Ectodermal cell (in vitro differentiated cells): Measurements from ENCODE around the gene SP3. TPM values are rescaled to one million over a fixed set of nuclear protein-coding genes. Genes with fewer than 3 reads are reported as not detected.
A peak's percentile ranks its signal among the peaks of the same experiment; 100 is the strongest.

ENCODE experiments used
- H3K27ac ChIP-seq: 2 replicates; pipeline ENCODE4 v1.7.0; 2013; ENCODE audit warnings: mild to moderate bottlenecking, low read depth, low read length; ENCODE audit not compliant: insufficient read depth, poor library complexity, severe bottlenecking
- H3K27me3 ChIP-seq: 2 replicates; pipeline ENCODE4 v1.7.0; 2013; ENCODE audit warnings: mild to moderate bottlenecking, low read length; ENCODE audit not compliant: insufficient read depth, control insufficient read depth, poor library complexity, severe bottlenecking
- H3K36me3 ChIP-seq: one replicate; pipeline ENCODE4 v1.7.0; 2013; ENCODE audit warnings: low read length; ENCODE audit not compliant: control insufficient read depth, insufficient read depth
- H3K4me1 ChIP-seq: one replicate; pipeline ENCODE4 v1.7.0; 2013; ENCODE audit warnings: low read length; ENCODE audit not compliant: control insufficient read depth, insufficient read depth
- H3K4me3 ChIP-seq: 2 replicates; pipeline ENCODE4 v1.7.0; 2013; ENCODE audit warnings: low read depth, low read length, control low read depth; ENCODE audit not compliant: insufficient read depth
- H3K9me3 ChIP-seq: 2 replicates; pipeline ENCODE4 v1.7.0; 2013; ENCODE audit warnings: mild to moderate bottlenecking, low read length, moderate library complexity; ENCODE audit not compliant: control insufficient read depth
- WGBS, 2 experiments: methylation state at CpG; one replicate each; pipeline ENCODE4 v1.1.7; 2013; ENCODE audit warnings: missing lambda C conversion rate in 2 of 2; 5-methylcytosine and 5-hydroxymethylcytosine counted together
- polyA plus RNA-seq, 4 experiments: library from polyadenylated mRNA; stranded (reverse); fragments of 50-300 nt; gene quantifications; one replicate each; pipeline ENCODE4 v1.2.3, GENCODE V29; 2013

Gene SP3
- 111 TPM for polyA plus RNA-seq (2013, experiment 1 of 4)
- polyA plus RNA-seq (2013, experiment 2 of 4), result 107 TPM
- polyA plus RNA-seq (2013, experiment 3 of 4), result 89.4 TPM
- 94.7 TPM for polyA plus RNA-seq (2013, experiment 4 of 4)

DNA sequence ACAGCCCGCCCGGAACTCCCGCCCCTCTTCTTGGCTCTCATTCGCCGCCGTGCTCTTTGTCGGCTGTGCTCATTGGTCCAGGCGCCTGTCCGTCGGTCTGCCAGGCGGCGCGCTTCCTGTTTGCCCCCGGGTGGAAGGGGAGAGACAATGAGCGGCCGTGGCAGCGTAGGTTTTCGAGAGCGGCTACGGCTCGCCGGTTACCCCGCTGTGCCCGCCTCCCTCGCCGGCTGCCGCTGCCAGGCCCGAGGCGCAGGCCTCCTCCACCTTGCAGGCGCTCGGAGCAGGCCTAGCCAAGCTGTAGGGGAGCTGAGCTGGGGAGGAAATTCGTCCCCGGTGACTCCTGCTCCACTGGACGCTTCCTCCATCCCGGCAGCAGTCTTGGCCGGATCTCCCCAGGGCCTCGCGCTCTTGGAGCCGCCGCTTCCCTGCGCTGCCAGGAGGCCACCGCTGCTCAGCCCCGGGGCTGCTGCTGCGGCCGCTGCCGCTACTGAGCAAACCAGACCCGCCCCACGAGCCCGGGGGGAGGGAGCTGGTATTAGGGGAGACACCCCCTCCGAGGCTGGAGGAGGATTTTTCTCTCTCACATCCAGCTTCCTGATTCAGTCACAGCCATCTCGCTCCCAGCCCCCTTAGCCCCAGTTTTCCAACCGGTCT, at the start of gene SP3:
Gene SP3 (minus strand): TSS at position 2 of the 654 bp plus-strand sequence. CDS start 202 bp downstream, outside the sequence.
- H3K4me3 ChIP-seq, result peak within 1 kb of the TSS; percentile 100

DNA sequence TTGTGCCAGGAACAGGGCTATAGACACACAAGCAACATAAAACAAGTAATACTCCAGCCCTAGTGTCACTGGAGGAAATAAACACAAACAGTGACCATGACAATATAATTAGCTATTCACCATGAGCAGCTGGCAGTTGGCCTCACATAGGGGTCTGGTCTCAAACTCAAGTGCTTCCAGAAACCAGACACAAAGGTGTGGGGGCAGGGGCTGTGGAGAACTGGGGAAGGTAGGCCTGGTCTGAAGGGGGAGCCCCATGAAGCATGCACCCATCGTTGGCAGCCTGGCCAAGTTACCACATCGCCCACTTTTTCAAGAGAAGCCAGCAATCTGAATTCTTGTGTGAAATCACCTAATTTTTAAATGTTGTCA, 49.5 kb upstream of the SP3 start:
- H3K36me3 ChIP-seq, result no peaks in the 10 kb centered on the region
- H3K4me3 ChIP-seq, result no peak overlapping the region
- H3K4me1 ChIP-seq, result peaks cover 14% of the 10 kb centered on the region
- H3K27ac ChIP-seq, result no peak overlapping the region
- 80 to 84% methylated on average over 2 of the region's 2 CpGs for WGBS, 2 experiments
- H3K27me3 ChIP-seq, result peaks cover 8% of the 10 kb centered on the region
- H3K9me3 ChIP-seq, result no peaks in the 10 kb centered on the region

More for the DNA sequence above, at the start of gene SP3:
- no peaks in the 10 kb centered on the region for H3K9me3 ChIP-seq
- 0% methylated on average over 52 of the region's 52 CpGs for WGBS, 2 experiments
- peaks cover 6% of the 10 kb centered on the region for H3K36me3 ChIP-seq
- peak within 1 kb of the TSS; percentile 97 for H3K27ac ChIP-seq
- H3K4me1 ChIP-seq, result no peaks in the 10 kb centered on the region
- H3K27me3 ChIP-seq, result no peaks in the 10 kb centered on the region

DNA sequence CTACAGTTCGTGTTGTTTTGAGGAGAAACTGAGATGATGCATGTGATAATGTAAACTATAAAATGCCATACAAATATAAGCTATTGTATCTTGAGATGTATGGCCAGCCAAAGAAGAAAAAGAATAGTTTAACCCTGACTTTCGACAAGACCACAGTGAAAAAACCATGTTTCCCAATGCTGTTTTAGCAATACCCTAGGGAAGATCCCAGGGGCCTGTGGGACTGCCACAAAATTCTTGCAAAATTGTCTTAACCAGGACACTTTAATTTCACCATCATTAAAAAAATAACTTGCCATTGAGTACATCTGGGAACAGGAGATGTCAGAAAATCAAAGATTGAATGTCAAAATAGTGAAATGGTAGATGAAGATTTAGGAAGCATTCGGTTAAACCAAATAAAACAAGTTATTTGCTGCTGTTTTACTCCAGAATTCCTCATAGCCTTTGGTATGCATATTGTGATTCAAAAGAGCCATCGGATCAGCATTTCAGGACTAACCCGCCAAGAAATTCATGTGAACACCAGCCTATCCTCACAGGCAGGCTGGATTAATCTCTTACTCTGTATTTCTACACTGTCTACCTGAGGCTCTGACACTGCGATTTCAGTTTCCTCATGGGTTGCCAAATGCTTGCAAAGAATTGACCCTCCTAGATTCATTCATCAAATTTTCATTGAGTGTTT, 49.0 kb upstream of the SP3 start:
- no peaks in the 10 kb centered on the region for H3K9me3 ChIP-seq

DNA sequence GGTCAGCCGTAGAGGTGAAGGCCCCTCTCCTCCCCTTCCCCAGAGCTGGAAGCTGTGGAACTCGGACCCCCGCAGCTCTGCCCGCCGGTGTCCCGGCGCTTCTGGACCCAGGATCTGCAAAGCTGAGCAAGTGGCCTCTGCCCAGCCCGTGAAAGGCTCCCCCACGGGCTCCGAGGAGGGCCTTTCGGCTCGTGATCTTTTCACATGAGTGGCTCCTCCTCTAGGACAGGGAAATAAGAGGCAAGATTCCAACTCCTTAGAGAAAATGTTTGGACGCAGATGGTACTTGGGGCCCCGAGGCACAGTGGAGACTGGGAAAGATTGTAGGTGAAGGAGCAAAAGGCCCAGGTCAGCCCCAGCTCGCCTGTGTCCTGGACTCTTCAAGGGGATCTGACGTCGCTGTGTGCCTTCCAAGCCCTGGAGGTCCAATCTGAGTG, 48.2 kb upstream of the SP3 start:
- 27 to 31% methylated on average over 17 of the region's 17 CpGs for WGBS, 2 experiments
- peaks cover 8% of the 10 kb centered on the region for H3K27me3 ChIP-seq
- peaks cover 14% of the 10 kb centered on the region for H3K4me1 ChIP-seq
- no peak overlapping the region for H3K27ac ChIP-seq
- no peaks in the 10 kb centered on the region for H3K36me3 ChIP-seq
- H3K9me3 ChIP-seq, result no peaks in the 10 kb centered on the region
- H3K4me3 ChIP-seq, result no peak overlapping the region

More for the DNA sequence above, 49.0 kb upstream of the SP3 start:
- peaks cover 8% of the 10 kb centered on the region for H3K27me3 ChIP-seq
- 57 to 67% methylated on average over 5 to 6 of the region's 6 CpGs for WGBS, 2 experiments
- H3K4me3 ChIP-seq, result no peak overlapping the region
- no peaks in the 10 kb centered on the region for H3K36me3 ChIP-seq
- H3K4me1 ChIP-seq, result peaks cover 14% of the 10 kb centered on the region
- no peak overlapping the region for H3K27ac ChIP-seq

DNA sequence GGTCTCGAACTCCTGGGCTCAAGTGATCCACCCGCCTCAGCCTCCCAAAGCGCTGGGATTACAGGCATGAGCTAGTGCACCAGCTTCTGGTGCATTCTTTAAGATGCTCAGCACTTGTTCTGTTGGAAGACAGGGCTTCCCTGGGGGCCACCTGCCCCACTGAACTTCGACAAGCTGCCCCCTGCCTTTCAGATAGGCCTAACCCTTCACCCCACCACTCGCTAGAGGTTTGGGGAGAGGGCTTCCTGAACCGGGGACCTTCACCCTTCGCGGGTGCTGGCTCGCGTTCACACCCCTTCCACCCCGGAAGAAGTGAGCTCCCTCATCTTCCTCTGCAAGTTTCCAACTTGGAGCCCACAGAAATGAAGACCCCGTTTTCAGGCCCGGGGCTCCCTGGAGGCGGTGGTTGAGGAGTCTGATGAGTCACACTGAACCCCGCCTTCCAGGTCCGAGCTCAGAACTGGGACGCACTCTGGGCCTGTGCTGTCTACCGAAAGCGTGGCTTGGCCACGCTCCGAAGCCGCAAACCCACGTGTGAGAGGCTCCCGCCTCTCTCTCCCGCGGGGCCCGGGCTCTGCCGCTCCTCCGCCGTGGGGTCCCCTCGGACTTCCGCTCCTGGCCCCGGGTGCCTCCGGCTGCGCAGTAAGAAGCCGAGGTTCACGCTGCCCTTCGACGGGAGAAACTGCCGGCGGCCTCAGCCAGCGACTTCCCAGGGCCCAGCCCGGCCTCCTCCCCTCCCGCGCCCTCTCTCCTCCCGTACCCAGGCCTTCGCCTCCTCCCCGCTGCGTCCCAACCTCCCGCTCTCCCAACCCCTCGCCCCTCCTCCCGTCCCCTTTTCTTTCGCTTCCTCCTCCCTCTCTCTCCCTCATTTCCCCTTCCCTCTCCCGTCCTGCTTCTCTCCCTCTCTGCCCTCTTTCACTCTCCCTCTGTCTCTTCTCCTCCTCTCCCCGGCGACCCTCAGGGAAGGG, 47.5 kb upstream of the SP3 start:
- Histone ChIP-seq H3K36me3 (no peaks in the 10 kb centered on the region), H3K9me3 (no peaks in the 10 kb centered on the region), H3K4me1 (peaks cover 14% of the 10 kb centered on the region), H3K4me3 (peak overlapping the region; percentile 17), H3K27ac (no peak overlapping the region), H3K27me3 (peaks cover 8% of the 10 kb centered on the region)
- 41 to 43% methylated on average over 56 of the region's 56 CpGs for WGBS, 2 experiments

DNA sequence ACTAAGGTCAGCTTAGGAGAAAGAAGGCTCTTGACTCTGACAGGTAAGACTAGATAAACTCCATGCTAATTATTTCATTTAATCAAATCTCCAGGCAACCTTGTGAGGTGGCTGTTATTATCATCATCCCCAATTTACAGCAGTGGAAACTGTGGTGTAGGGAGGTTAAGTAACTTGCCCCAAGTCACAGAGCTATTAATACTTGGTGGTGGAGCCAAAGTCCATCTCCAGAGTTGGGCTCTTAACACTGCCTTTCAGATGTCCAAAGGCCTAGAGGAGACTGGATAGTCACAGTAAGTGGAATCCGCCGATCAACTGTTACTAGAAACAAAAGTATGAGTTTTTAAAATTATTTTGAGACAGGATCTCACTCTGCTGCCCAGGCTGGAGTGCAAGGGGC, 46.6 kb upstream of the SP3 start:
- WGBS, 2 experiments, result 95 to 100% methylated on average over 2 of the region's 2 CpGs

DNA sequence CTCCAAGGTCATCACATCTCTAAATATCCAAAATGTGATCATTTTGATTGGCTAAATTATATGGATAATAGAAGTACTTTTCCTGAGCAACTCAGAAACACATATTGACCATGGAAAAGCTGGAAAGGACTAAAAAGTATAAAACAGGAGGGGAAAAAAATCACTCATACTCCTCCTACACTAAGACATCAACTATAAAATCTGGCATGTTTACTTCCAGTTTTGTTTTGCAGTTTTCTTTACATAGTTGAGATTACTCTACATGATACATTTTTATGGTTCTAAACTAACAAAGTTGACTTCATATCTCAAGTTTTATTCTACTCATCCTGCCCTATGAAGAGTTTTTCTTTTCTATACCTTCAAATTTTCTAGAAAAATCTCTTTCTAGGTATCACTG, 46.0 kb upstream of the SP3 start:
- H3K4me1 ChIP-seq, result peaks cover 14% of the 10 kb centered on the region

More for the DNA sequence above, 46.6 kb upstream of the SP3 start:
- Histone ChIP-seq H3K27me3 (peaks cover 8% of the 10 kb centered on the region), H3K36me3 (no peaks in the 10 kb centered on the region), H3K4me3 (no peak overlapping the region), H3K27ac (no peak overlapping the region), H3K4me1 (peaks cover 14% of the 10 kb centered on the region), H3K9me3 (no peaks in the 10 kb centered on the region)

DNA sequence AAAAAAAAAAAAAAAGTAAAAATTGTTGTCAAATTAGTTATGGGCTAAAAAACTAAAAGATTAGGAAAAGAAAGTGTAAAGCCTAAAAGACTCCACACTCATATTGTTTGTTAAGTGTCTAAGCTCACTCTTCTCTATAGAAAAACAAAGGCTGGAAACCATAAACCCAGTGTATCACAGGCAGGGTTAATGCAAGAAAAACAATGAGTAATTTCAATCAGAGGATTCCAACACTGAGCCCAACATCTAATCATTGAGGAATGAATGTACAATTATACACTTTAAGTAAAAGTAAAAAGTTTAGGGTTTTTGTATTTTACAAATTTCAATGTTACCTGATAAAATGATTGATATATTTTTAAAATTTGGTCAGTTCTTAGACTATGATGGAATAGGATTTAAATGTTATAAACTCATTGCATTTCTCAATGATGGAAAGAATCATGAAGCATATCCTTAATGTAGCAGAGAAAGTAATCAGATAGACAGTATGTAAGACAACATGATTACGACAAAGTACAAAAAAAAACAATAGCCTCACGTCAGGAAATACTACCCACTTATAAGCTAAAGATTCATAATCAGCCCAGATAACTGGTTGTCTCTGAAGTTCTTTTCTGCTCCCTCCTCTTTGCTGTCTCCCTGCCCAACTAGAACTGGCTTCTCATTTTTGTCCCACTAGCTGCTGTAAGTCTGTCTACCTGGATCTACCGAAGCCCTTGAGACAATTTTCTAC, 44.5 kb upstream of the SP3 start:
- Histone ChIP-seq H3K27ac (no peak overlapping the region), H3K27me3 (peaks cover 8% of the 10 kb centered on the region), H3K4me3 (no peak overlapping the region), H3K9me3 (no peaks in the 10 kb centered on the region), H3K4me1 (peaks cover 14% of the 10 kb centered on the region), H3K36me3 (no peaks in the 10 kb centered on the region)
- WGBS, 2 experiments, result 94 to 97% methylated on average over 3 of the region's 3 CpGs

More for the DNA sequence above, 46.0 kb upstream of the SP3 start:
- no peak overlapping the region for H3K4me3 ChIP-seq
- peaks cover 8% of the 10 kb centered on the region for H3K27me3 ChIP-seq
- H3K36me3 ChIP-seq, result no peaks in the 10 kb centered on the region
- no peak overlapping the region for H3K27ac ChIP-seq
- no peaks in the 10 kb centered on the region for H3K9me3 ChIP-seq

DNA sequence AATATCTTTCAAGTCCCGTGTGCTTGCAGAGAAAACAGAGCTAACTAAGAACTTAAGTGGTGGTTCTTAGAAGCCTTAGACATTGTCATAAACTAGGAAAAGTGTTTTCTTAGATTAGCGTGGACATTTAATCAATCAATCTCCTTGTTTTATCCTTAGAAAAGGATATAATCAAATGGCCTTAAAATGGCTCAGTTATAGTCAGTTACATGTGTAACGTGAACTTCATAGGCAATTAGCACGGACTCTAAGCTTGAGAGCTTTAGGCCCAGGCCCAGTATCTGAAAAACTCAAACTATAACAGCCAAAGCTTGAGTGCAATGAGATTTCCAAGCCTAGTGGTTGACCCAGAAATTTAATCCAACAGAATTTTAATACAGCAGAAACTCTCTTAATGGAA, 43.5 kb upstream of the SP3 start:
- H3K27me3 ChIP-seq, result peaks cover 8% of the 10 kb centered on the region
- WGBS, 2 experiments, result 88 to 96% methylated on average over 4 of the region's 4 CpGs
- H3K9me3 ChIP-seq, result no peaks in the 10 kb centered on the region
- H3K36me3 ChIP-seq, result no peaks in the 10 kb centered on the region
- peaks cover 11% of the 10 kb centered on the region for H3K4me1 ChIP-seq
- H3K27ac ChIP-seq, result no peak overlapping the region
- no peak overlapping the region for H3K4me3 ChIP-seq
